Mesendoderm (in vitro differentiated cells): ENCODE data around the gene KCNA2.

Source experiments
- DNase-seq: peaks from one replicate; pipeline ENCODE4 v3.0.0; 2013
- H2AK5ac ChIP-seq: 2 replicates; pipeline ENCODE4 v1.6.1; 2013; ENCODE audit warnings: low read length, inconsistent platforms
- H2BK120ac ChIP-seq: 2 replicates; pipeline ENCODE4 v1.6.1; 2013; ENCODE audit warnings: low read depth, mild to moderate bottlenecking, low read length, moderate library complexity, mixed read lengths
- H2BK15ac ChIP-seq: replicated peaks from 2 replicates; pipeline ENCODE4 v1.6.1; 2013; ENCODE audit warnings: low read depth, mild to moderate bottlenecking, moderate library complexity
- H2BK5ac ChIP-seq: 2 replicates; pipeline ENCODE4 v1.6.1; 2013; ENCODE audit warnings: low read length, inconsistent platforms
- H3K18ac ChIP-seq: 2 replicates; pipeline ENCODE4 v1.6.1; 2013; ENCODE audit warnings: mild to moderate bottlenecking, low read length, mixed read lengths
- H3K23ac ChIP-seq: one replicate; pipeline ENCODE4 v1.6.1; 2013; ENCODE audit warnings: low read length
- H3K27ac ChIP-seq: 2 replicates; pipeline ENCODE4 v1.5.1; 2013; ENCODE audit warnings: low read depth, mild to moderate bottlenecking, inconsistent platforms, low read length, moderate library complexity
- H3K27me3 ChIP-seq: 2 replicates; pipeline ENCODE4 v1.6.1; 2013; ENCODE audit warnings: low read length, control low read depth, mild to moderate bottlenecking, inconsistent platforms; ENCODE audit not compliant: insufficient read depth, poor library complexity
- H3K36me3 ChIP-seq: 2 replicates; pipeline ENCODE4 v1.6.1; 2013; ENCODE audit warnings: low read length, inconsistent platforms; ENCODE audit not compliant: control insufficient read depth, insufficient read depth
- H3K4ac ChIP-seq: one replicate; pipeline ENCODE4 v1.6.1; 2013; ENCODE audit warnings: low read depth, mild to moderate bottlenecking, low read length, moderate library complexity
- H3K4me1 ChIP-seq: 2 replicates; pipeline ENCODE4 v1.6.1; 2013; ENCODE audit warnings: low read depth, low read length, inconsistent platforms; ENCODE audit not compliant: control insufficient read depth
- H3K4me2 ChIP-seq: 2 replicates; pipeline ENCODE4 v1.6.1; 2013; ENCODE audit warnings: low read length
- H3K4me3 ChIP-seq: 2 replicates; pipeline ENCODE4 v1.5.1; 2013; ENCODE audit warnings: mild to moderate bottlenecking, low read length
- H3K56ac ChIP-seq: one replicate; pipeline ENCODE4 v1.6.1; 2013; ENCODE audit warnings: low read length
- H3K79me1 ChIP-seq: 2 replicates; pipeline ENCODE4 v1.6.1; 2013; ENCODE audit warnings: low read length, inconsistent platforms
- H3K79me2 ChIP-seq: 2 replicates; pipeline ENCODE4 v1.6.1; 2013; ENCODE audit warnings: mild to moderate bottlenecking, low read length; ENCODE audit not compliant: control insufficient read depth, insufficient read depth
- H3K9ac ChIP-seq: 2 replicates; pipeline ENCODE4 v1.6.1; 2013; ENCODE audit warnings: low read length, inconsistent platforms
- H4K5ac ChIP-seq: one replicate; pipeline ENCODE4 v1.6.1; 2013; ENCODE audit warnings: low read length
- H4K8ac ChIP-seq: one replicate; pipeline ENCODE4 v1.6.1; 2013; ENCODE audit warnings: low read depth, mild to moderate bottlenecking, control low read depth, low read length, moderate library complexity
- WGBS: extraction: QIAGEN DNeasy Blood & Tissue Kit; methylation state at CpG from one replicate; pipeline ENCODE4 v1.1.7; 2013; ENCODE audit warnings: low lambda C conversion rate, missing lambda C conversion rate; ENCODE audit not compliant: insufficient coverage; ENCODE audit errors: extremely low coverage; 5-methylcytosine and 5-hydroxymethylcytosine counted together

Gene KCNA2

GRCh38 chr1:110636149-110636935 lies 30.2 kb upstream of the KCNA2 start:
- Histone ChIP-seq H2BK15ac (no peak overlapping the region), H3K23ac (no peak overlapping the region), H3K27me3 (no peaks in the 10 kb centered on the region), H3K27ac (no peak overlapping the region), H3K4me2 (no peak overlapping the region), H3K4me1 (no peaks in the 10 kb centered on the region), H2BK5ac (no peak overlapping the region), H3K18ac (no peak overlapping the region), H3K4me3 (no peak overlapping the region), H4K8ac (no peak overlapping the region), H3K4ac (no peak overlapping the region), H3K56ac (no peak overlapping the region), H3K79me1 (no peaks in the 10 kb centered on the region), H3K79me2 (no peaks in the 10 kb centered on the region), H4K5ac (no peak overlapping the region), H2AK5ac (no peak overlapping the region), H3K9ac (no peak overlapping the region), H2BK120ac (no peak overlapping the region), H3K36me3 (no peaks in the 10 kb centered on the region)
- no peak for DNase-seq
- WGBS, result no CpG with 5 or more reads among the region's 4 CpGs

GRCh38 chr1:110635434-110635833 lies 29.3 kb upstream of the KCNA2 start:
- no peak overlapping the region for H3K9ac ChIP-seq
- DNase-seq, result no peak
- no peaks in the 10 kb centered on the region for H3K79me2 ChIP-seq
- H3K56ac ChIP-seq, result no peak overlapping the region
- H3K18ac ChIP-seq, result no peak overlapping the region
- no peak overlapping the region for H3K23ac ChIP-seq
- H3K27ac ChIP-seq, result no peak overlapping the region
- no peaks in the 10 kb centered on the region for H3K79me1 ChIP-seq
- WGBS, result no CpG with 5 or more reads among the region's 2 CpGs
- H2BK120ac ChIP-seq, result no peak overlapping the region
- no peaks in the 10 kb centered on the region for H3K36me3 ChIP-seq
- H3K4me2 ChIP-seq, result no peak overlapping the region
- H3K4me1 ChIP-seq, result no peaks in the 10 kb centered on the region
- no peak overlapping the region for H4K5ac ChIP-seq
- H4K8ac ChIP-seq, result no peak overlapping the region
- no peak overlapping the region for H3K4me3 ChIP-seq
- no peak overlapping the region for H2BK5ac ChIP-seq
- H3K27me3 ChIP-seq, result no peaks in the 10 kb centered on the region
- no peak overlapping the region for H2BK15ac ChIP-seq
- no peak overlapping the region for H2AK5ac ChIP-seq
- H3K4ac ChIP-seq, result no peak overlapping the region

- Histone ChIP-seq H2BK120ac (no peak overlapping the region), H3K36me3 (no peaks in the 10 kb centered on the region), H3K79me2 (no peaks in the 10 kb centered on the region), H3K23ac (no peak overlapping the region), H2BK5ac (no peak overlapping the region), H3K4ac (no peak overlapping the region), H3K18ac (no peak overlapping the region), H2AK5ac (no peak overlapping the region), H3K27me3 (no peaks in the 10 kb centered on the region), H3K27ac (no peak overlapping the region), H3K79me1 (no peaks in the 10 kb centered on the region), H3K56ac (no peak overlapping the region), H4K5ac (no peak overlapping the region), H3K4me3 (no peak overlapping the region), H3K9ac (no peak overlapping the region), H3K4me1 (no peaks in the 10 kb centered on the region), H2BK15ac (no peak overlapping the region), H4K8ac (no peak overlapping the region), H3K4me2 (no peak overlapping the region)
- WGBS, result no CpG with 5 or more reads among the region's 7 CpGs
- no peak for DNase-seq
Observed at GRCh38 chr1:110634455-110635311, 28.5 kb upstream of the KCNA2 start.

- no peak overlapping the region for H2BK120ac ChIP-seq
- H3K56ac ChIP-seq, result no peak overlapping the region
- no CpG with 5 or more reads among the region's 1 CpG for WGBS
- no peak overlapping the region for H3K4ac ChIP-seq
- H3K79me1 ChIP-seq, result no peaks in the 10 kb centered on the region
- no peak overlapping the region for H2BK5ac ChIP-seq
- no peak overlapping the region for H3K23ac ChIP-seq
- no peaks in the 10 kb centered on the region for H3K36me3 ChIP-seq
- H3K27ac ChIP-seq, result no peak overlapping the region
- no peak overlapping the region for H2AK5ac ChIP-seq
- H4K5ac ChIP-seq, result no peak overlapping the region
- H3K9ac ChIP-seq, result no peak overlapping the region
- H3K18ac ChIP-seq, result no peak overlapping the region
- H3K27me3 ChIP-seq, result no peaks in the 10 kb centered on the region
- H3K79me2 ChIP-seq, result no peaks in the 10 kb centered on the region
- H2BK15ac ChIP-seq, result no peak overlapping the region
- H3K4me2 ChIP-seq, result no peak overlapping the region
- no peak overlapping the region for H4K8ac ChIP-seq
- no peak for DNase-seq
- H3K4me3 ChIP-seq, result no peak overlapping the region
- H3K4me1 ChIP-seq, result no peaks in the 10 kb centered on the region
Observed at GRCh38 chr1:110634086-110634454, 27.9 kb upstream of the KCNA2 start.

GRCh38 chr1:110633646-110634030 lies 27.5 kb upstream of the KCNA2 start:
- H4K8ac ChIP-seq, result no peak overlapping the region
- no peak for DNase-seq
- no peaks in the 10 kb centered on the region for H3K27me3 ChIP-seq
- H3K36me3 ChIP-seq, result no peaks in the 10 kb centered on the region
- no peaks in the 10 kb centered on the region for H3K79me2 ChIP-seq
- H2BK15ac ChIP-seq, result no peak overlapping the region
- H3K4ac ChIP-seq, result no peak overlapping the region
- H3K79me1 ChIP-seq, result no peaks in the 10 kb centered on the region
- H3K23ac ChIP-seq, result no peak overlapping the region
- H3K18ac ChIP-seq, result no peak overlapping the region
- no peak overlapping the region for H3K4me2 ChIP-seq
- H2BK5ac ChIP-seq, result no peak overlapping the region
- no peak overlapping the region for H2BK120ac ChIP-seq
- H2AK5ac ChIP-seq, result no peak overlapping the region
- no peak overlapping the region for H3K4me3 ChIP-seq
- H3K4me1 ChIP-seq, result no peaks in the 10 kb centered on the region
- H3K56ac ChIP-seq, result no peak overlapping the region
- no peak overlapping the region for H4K5ac ChIP-seq
- no CpG with 5 or more reads among the region's 2 CpGs for WGBS
- no peak overlapping the region for H3K27ac ChIP-seq
- H3K9ac ChIP-seq, result no peak overlapping the region
